NCI-H460 (cell line): Measurements from ENCODE around the gene ZBTB38. TPM values are rescaled to one million over a fixed set of nuclear protein-coding genes. Genes with fewer than 3 reads are reported as not detected.

Source experiments
- DNase-seq: peaks from one replicate; pipeline ENCODE4 v3.0.0-alpha.2; 2016; ENCODE audit warnings: low read depth; ENCODE audit errors: extremely low read depth
- total RNA-seq: library from RNA; depleted of rRNA; stranded (reverse); fragments of >200 nt; shearing (Covaris generic); gene quantifications from 2 replicates; pipeline ENCODE4 v1.2.3, GENCODE V29; 2014

The ZBTB38 gene
- total RNA-seq, 1 experiment from 2014 or later: 300 TPM

- DNase-seq: no peak
Measured at GRCh38 chr3:141401573-141402475, 33.5 kb downstream of the ZBTB38 start.

DNA sequence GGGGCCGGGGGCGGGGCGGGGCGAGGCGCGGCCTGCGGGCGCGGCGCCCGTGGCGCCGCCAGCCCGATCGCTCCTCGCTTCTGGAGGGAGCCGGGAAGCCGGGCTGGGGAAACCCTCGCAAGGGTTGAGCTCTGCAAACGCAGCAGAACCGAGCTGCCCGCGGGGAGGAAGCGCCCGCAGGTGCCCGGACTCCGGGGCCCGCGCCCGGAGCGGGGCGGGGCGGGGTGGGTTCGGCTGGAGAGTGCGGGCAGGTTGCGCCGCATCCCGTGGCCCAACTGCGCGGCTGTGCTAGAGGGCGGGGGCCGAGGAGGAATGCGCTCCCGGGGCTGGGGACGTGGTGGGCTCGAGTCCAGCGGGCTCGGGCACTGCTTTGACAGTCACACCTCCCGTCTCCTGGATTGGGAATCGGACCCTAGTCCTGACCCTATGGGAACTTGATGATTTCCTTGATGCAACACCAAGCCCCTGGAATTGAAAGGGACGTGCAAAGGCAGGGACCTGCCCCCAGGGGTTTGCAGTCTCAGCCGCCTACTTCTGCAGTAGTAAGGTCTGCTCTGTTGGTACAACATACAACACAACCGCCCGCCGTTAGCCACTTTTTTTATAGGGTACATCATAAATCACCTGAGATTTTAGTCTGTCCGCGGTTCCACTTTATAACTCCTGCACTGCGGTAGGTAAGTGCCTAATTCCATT, 34.3 kb downstream of the ZBTB38 start:
- peak; percentile 80 for DNase-seq

GRCh38 chr3:141403576-141403975, 35.3 kb downstream of the ZBTB38 start:
- no peak for DNase-seq

DNA sequence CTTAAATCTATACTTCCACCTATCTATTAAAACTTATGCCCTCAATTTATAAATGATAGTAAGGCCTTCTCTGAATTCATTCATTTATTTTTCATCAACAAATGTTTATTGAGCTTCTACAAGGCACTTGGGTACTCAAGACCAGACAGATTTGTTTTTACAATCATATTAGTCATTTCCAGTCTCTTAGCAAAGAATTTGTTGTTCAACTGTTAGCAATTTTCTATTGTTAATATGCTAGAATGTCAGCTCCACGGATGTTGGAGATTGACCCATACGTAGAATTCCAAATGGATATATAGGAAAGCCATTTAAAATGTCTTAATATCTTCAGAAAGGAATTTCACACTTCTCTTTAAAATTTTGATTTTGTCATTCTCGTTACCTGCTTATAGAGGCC, 36.7 kb downstream of the ZBTB38 start:
- no peak for DNase-seq

- DNase-seq: no peak
Measured at GRCh38 chr3:141405591-141405990, 37.3 kb downstream of the ZBTB38 start.

GRCh38 chr3:141406265-141406664, 38.0 kb downstream of the ZBTB38 start:
- no peak for DNase-seq

DNA sequence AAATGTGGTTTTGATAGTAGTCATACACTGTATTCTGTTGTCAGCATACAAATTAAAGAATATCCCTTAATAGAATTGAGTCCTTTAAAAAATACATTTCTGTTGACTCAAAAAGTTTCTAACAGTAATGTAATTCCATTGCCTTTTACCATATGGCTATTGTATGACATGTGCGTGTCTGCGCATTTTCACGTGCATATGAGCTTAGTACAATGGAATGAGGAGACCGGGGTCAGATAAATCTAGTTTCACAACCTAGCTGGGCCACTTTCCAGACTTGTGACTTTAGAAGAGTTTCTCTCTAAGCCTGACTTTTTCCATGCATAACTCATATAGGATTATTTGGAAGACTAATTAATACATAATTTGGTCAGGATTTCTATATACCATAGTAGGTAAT, 38.7 kb downstream of the ZBTB38 start:
- DNase-seq: no peak

DNA sequence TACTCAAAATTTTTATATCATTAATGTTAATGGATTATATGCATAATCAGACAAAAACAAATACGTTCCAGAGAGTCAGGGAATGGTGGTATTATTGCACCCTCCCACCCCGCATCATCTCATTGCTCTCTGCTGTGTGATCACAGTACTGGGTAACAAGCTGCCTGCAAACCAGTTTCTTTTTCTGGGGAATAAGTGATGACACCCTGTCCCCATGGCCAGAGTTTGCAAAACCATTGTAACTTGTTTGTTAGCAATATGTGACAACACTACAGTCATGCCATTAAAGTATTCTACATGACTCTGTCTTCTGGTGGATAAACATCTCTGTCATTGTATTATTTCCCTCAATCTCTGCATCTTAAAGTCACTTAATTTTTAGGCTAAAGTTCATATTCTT, 39.5 kb downstream of the ZBTB38 start:
- no peak for DNase-seq

- DNase-seq: no peak
Measured at GRCh38 chr3:141408596-141408995, 40.3 kb downstream of the ZBTB38 start.

DNA sequence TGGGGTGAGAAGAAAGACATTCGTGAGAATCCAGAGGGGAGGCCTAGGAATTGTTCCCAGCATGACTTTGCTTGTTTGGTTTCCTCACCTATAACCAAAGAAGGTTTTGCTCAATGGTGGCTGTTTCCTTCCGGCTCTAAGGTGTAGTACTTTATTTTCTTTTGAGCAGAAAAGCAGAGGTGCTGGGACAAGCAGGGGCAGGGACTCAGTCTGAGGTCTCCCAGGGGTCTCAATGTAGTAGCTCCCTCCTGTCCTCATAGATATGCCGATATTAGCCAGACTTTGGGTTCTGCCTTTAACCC, 41.6 kb downstream of the ZBTB38 start:
- no peak for DNase-seq

DNA sequence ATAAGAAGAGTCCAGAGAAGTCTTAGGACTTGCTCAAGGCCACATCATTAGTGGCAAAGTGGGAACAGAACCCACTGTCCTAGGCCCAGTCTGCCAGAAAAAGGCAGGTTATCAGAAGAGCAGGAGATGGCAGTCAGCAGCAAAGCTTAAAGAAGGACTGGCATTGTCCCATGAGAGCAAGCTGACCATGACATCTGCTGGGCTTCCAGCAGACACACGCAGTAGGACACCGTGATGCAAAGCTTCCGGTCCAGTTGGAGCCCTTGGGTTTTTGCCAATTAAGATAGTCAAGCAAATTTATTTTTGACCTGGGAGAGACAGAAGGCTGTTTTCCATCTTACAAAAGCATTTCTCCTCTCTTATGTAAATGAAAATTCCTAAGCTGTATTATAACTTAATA, 42.1 kb downstream of the ZBTB38 start:
- DNase-seq: no peak

- DNase-seq: no peak
Measured at GRCh38 chr3:141410846-141411245, 42.5 kb downstream of the ZBTB38 start.

DNA sequence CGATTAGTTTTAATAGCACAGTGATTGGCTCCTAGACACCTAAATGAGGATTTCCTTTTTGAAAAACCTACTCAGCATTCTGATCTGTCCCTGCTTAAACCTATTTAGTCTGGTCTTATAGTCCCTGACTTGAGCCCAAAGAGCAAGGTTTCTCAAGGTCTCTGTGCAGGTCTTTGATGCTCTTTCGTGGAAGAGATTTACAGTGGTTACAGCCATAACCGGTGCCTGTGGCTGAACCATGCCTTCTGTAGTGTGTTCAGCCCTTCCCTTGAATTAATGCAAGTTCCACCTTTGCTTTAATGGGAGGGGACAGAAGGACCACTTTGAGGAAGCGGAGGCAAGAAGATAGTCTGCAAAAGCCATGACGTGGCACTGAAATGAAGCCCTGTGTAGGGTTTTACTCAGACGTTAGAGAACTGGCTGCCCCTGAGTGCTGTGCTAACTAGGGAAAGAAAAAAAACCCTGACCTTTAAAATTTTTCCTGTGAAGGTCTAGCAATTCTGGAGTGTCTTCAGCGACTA, 43.0 kb downstream of the ZBTB38 start:
- DNase-seq: no peak

DNA sequence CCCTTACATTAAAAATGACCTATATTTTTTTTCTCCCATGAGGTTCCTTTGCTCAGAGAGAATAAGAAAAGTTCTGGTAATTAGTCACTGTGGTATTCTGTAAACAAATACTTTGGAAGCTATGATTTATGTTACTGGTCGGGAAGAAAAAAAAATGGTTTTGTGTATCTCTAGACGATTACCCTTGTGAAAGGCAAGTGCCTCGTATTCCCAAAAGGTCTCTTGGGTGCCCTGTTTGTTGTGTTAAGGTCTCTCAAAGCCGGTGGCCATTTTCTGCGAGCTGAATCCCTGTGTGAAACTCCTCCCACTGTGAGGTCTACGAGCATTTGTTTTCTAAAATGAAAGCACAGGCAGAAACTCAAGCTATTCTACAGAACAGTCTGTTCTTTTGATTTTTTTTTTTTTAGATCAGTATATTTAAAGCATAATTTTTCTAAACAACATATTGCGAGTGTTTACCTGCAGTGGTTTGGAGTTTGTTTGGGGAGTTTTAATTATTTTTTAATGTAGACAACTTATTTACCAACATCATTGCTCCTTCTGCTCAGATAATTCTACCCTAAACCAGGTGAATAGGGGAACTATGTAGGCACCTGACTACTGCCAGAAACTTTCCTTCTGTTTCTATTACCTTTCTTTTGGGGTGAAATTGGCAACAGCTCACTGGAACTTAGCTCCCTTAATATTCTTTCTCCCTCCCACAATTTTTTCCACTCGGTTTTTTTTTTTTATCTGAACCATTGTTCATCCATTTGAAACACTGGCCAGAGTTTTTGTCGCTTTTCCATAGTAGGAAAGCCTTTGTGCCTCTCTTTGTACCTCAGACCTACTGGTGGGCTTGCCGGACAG, 44.0 kb downstream of the ZBTB38 start:
- peak; percentile 88 for DNase-seq

GRCh38 chr3:141412936-141413354, 44.6 kb downstream of the ZBTB38 start:
- DNase-seq: no peak

DNA sequence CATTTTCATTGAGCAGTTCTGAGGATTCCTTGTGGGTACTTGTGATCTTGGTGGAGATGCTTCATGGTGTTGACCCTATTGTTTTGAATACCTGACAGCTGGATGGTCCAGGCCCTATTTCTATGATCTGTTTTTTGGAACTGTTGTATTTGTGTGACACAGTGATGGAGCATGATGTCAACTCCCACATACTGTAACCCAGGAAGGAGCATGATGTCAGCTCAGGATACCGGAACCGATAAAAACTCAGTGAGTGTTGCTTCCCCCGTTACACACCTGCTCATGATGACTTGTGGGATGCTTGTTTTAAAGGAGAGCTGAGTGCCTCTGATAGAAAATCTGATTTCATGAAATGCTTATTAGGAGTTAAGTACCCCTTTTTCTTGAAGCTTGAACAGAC, 45.1 kb downstream of the ZBTB38 start:
- DNase-seq: no peak

DNA sequence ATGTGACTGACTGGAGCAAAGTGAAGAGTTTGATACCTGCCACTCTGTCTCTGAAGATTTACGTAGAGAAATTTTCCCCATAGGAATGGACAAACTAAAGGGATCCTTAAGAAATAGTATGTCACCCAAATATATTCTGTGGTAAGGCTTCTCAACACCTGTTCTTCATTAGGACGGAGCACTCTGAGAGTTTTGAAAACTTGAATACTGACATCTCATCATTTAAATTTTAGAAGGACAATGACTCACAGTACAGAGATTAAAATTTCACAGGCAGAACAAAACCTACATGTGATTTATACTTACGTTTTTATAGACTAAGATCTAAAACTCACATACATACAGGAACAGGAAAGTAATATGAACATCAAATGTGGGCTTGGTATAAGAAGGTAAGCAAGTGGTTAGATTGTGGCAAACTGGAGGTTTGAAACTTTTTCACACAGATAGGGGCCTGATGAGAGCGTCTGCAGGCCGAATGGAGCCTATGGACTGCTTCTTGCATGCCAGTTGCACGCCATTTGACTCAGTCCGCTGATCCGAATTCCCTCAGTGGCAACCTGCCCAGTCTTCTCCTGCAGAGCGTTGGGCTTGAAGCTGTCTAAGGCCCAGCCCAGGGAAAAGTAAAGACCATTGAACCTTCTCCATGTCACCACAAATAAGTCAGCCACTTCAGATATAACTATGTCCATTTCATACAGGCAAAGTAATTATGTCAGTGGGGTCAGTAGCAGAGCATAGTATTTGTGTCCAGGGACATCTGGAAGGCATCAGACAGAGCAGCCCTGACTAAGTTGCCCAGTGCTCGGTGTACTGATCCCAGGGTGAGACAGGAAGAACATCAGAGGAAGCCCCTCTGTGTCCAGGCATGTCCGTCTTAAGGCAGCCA, 45.7 kb downstream of the ZBTB38 start:
- no peak for DNase-seq

- peak; percentile 95 for DNase-seq
Measured at GRCh38 chr3:141414800-141415462, 46.6 kb downstream of the ZBTB38 start.

DNA sequence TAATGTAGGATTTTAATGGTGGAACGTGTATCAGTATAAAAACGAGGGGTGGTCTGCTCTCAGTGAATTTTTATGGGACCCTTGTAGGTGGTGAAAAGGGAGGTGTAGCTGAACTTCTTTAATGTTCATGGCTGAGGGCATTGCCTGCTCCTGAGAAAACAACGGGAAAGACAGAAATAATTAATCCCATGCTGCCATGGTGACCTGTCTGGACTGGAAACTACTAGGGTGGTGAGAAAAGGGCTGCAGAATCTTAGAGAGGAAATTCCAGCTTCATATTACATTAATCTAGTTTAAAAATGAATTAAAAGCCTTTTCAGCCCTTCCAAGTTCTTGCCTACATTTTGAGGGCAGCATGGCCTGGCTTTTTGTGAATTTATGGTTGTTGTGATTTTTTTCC, 47.6 kb downstream of the ZBTB38 start:
- no peak for DNase-seq
